ENCODE data around the gene HAUS3. TPM values are rescaled to one million over a fixed set of nuclear protein-coding genes. Genes with fewer than 3 reads are reported as not detected.

The HAUS3 gene
- total RNA-seq (14.3 TPM), polyA plus RNA-seq (26.6 TPM)
- long read RNA-seq, donor 1: 0 reads
- long read RNA-seq, donor 2: 0 reads
- long read RNA-seq, donor 3, partial matches to known transcripts: 11 of 12 reads
- long read RNA-seq, donor 3, other reads (novel, unspliced or antisense): 0 of 12 reads
- long read RNA-seq, donor 4: 0 reads
- long read RNA-seq, donor 5, partial matches to known transcripts: 6 of 7 reads
- long read RNA-seq, donor 5, other reads (novel, unspliced or antisense): 0 of 7 reads
- long read RNA-seq, donor 6, partial matches to known transcripts: 0 of 1 reads
- long read RNA-seq, donor 6, other reads (novel, unspliced or antisense): 0 of 1 reads
- long read RNA-seq, donor 7, full-length matches to known transcripts: 2 of 8 reads
- long read RNA-seq, donor 7, partial matches to known transcripts: 6 of 8 reads
- long read RNA-seq, donor 7, other reads (novel, unspliced or antisense): 0 of 8 reads
- long read RNA-seq, donor 8, partial matches to known transcripts: 0 of 1 reads
- long read RNA-seq, donor 8, other reads (novel, unspliced or antisense): 0 of 1 reads
- long read RNA-seq, donor 9, full-length matches to known transcripts: 2 of 2 reads
- long read RNA-seq, donor 9, partial matches to known transcripts: 0 of 2 reads
- long read RNA-seq, donor 9, other reads (novel, unspliced or antisense): 0 of 2 reads
- long read RNA-seq, donor 10, full-length matches to known transcripts: 2 of 2 reads
- long read RNA-seq, donor 10, partial matches to known transcripts: 0 of 2 reads
- long read RNA-seq, donor 10, other reads (novel, unspliced or antisense): 0 of 2 reads

DNA sequence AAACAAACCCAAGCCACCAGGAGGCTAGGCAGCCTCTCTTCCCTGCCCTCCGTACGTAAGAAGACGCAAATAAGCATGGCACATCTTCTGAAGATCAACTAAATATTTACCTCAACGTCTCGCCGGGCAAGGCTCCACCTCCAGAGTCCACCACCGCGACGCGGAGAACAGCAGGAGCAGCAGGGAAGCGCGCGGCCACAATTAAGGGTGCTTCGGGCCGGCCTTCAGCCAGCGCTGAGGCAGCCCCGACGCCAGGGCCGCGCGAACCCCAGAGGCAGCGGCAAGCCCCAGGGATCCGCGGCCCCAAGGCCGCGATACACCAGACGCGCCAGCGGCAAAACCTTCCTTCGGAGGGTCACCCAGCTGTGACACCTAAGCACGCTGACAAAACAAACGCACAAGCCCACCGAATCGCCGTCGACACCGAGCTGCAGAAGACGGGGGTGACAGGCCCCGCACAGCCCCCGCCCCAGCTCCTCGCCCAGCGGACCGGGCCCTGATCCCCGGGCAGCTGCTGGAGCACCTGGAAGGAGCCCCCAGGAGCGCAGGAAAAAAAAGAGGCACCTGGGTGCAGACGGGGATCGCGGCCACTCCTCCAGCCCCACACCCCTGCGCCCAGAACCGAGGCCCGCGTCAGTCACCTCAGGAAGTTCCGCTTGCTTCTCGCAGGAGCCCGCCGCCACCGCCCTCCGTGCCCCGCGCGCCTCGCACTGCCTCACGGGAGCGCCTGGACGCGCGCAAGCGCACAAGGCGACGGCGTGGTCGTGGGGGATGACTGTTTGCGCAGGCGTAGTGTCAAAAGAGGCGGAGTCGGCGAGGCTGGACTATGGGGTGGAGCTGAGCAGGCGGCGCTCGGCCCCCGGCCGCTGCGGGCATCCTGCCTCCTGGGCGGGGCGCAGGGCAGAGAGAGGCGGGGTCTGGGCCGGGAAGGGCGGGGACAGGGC is at the start of gene HAUS3, which contains the start of gene POLN:
TSS of gene HAUS3 (minus strand) at position 712 of the 944 bp plus-strand sequence. CDS start 1,175 bp downstream, outside the sequence.
TSS of gene POLN (minus strand) at position 712 of the 944 bp plus-strand sequence. CDS start 12,890 bp downstream, outside the sequence.
- under 1% methylated on average over 88 of the region's 88 CpGs for WGBS
- peak within 1 kb of the TSS; percentile 44 to 79 for H3K27ac ChIP-seq (ENCODE audit: low read depth in 1 of 2, low read length in 1 of 2)
- H3K9me3 ChIP-seq (ENCODE audit: control insufficient read depth in 2 of 2, insufficient read depth in 1 of 2, low read length in 1 of 2): peaks cover 0 to 3% of the 10 kb centered on the region in 2 donors
- peak within 1 kb of the TSS; percentile 62 to 91 for H3K4me3 ChIP-seq (ENCODE audit: low read length in 2 of 2)
- H3K4me1 ChIP-seq (ENCODE audit: control insufficient read depth in 2 of 2, insufficient read depth in 2 of 2, low read length in 2 of 2): peaks cover 12 to 13% of the 10 kb centered on the region in 2 donors
- peak; percentile 92 to 99 (median 98) for DNase-seq (ENCODE audit: low read depth in 6 of 9, low spot score in 9 of 9)
- H3K27me3 ChIP-seq (ENCODE audit: control insufficient read depth in 2 of 2, insufficient read depth in 1 of 2, low read length in 1 of 2): no peaks in the 10 kb centered on the region
- H3K36me3 ChIP-seq (ENCODE audit: control insufficient read depth in 2 of 2, insufficient read depth in 2 of 2, low read length in 1 of 2): peaks cover 4 to 7% of the 10 kb centered on the region in 2 donors

DNA sequence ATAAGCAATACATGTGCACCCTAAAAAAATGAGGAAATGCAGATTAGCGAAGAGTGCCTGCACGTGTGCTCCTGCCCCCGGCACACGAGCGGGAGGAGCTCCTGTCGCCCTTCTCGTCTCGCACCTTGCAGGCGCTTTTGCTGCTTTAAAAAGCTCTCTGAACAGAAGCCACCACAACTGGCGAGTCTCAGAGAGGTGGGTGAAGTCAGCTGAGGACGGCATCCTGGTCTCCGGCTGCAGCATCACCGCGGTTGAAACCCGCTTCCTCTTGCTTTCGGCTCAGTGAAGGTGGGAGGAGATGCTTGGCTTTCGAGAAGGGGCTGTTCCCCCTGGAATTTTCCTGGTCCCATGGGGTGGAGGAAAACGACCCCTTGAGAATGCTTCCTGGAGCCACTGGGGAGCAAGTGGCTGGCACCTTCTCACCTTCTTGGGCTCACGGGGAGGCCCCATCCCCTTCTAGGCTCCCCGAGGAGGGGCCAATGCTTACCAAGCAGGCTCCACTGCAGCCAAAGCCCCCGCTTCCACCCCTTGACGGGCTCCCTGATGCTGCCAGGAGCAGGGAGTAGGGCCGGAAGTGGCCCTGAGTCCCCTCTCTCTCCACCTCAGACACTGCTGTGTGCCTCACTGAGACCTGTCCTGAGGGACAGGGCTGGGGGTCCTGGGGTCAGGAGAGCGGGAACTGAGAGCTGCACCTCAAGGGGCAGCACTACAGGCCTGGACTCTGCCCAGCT is 49.2 kb upstream of the HAUS3 start:
- Histone ChIP-seq H3K4me3 (ENCODE audit: low read length in 2 of 2) (peak overlapping the region; percentile 8 to 26), H3K4me1 (ENCODE audit: control insufficient read depth in 2 of 2, insufficient read depth in 2 of 2, low read length in 2 of 2) (peaks cover 40 to 73% of the 10 kb centered on the region in 2 donors), H3K27ac (ENCODE audit: low read depth in 1 of 2, low read length in 1 of 2) (peak overlapping the region; percentile 91 to 95), H3K36me3 (ENCODE audit: control insufficient read depth in 2 of 2, insufficient read depth in 2 of 2, low read length in 1 of 2) (no peaks in the 10 kb centered on the region), H3K9me3 (ENCODE audit: control insufficient read depth in 2 of 2, insufficient read depth in 1 of 2, low read length in 1 of 2) (peaks cover 0 to 3% of the 10 kb centered on the region in 2 donors), H3K27me3 (ENCODE audit: control insufficient read depth in 2 of 2, insufficient read depth in 1 of 2, low read length in 1 of 2) (no peaks in the 10 kb centered on the region)
- WGBS: 9% methylated on average over 24 of the region's 24 CpGs
- DNase-seq (ENCODE audit: low read depth in 6 of 9, low spot score in 9 of 9): peak; percentile 70 to 94 (median 79)

DNA sequence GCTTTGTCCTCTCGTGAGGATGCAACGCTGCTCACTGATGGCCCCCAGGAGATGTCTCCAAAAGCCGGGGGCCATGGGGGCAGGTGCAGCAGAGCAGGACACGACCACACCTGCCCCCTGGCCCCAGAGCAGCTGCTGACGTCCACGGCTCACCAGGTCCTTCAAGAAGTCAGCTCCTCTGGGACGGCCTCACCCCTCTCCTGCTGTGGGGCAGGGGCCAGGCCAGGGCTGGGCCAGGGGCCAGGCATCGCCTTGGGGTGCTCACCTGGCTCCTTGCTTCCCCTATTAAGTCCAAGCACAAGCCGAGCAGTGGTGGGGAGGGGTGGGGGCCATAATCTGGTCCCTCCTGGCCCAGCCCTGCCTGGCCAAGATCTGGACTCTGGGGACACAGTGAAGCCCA is 48.6 kb upstream of the HAUS3 start:
- Histone ChIP-seq H3K4me1 (ENCODE audit: control insufficient read depth in 2 of 2, insufficient read depth in 2 of 2, low read length in 2 of 2) (peaks cover 33 to 73% of the 10 kb centered on the region in 2 donors), H3K9me3 (ENCODE audit: control insufficient read depth in 2 of 2, insufficient read depth in 1 of 2, low read length in 1 of 2) (peaks cover 0 to 3% of the 10 kb centered on the region in 2 donors), H3K4me3 (ENCODE audit: low read length in 2 of 2) (no peak overlapping the region), H3K36me3 (ENCODE audit: control insufficient read depth in 2 of 2, insufficient read depth in 2 of 2, low read length in 1 of 2) (no peaks in the 10 kb centered on the region), H3K27me3 (ENCODE audit: control insufficient read depth in 2 of 2, insufficient read depth in 1 of 2, low read length in 1 of 2) (no peaks in the 10 kb centered on the region), H3K27ac (ENCODE audit: low read depth in 1 of 2, low read length in 1 of 2) (peak overlapping the region; percentile 91 to 95)
- DNase-seq (ENCODE audit: low read depth in 6 of 9, low spot score in 9 of 9): no peak
- WGBS: 87% methylated on average over 9 of the region's 9 CpGs

- DNase-seq (ENCODE audit: low read depth in 6 of 9, low spot score in 9 of 9): no peak
Measured at GRCh38 chr4:2289955-2290333, 48.0 kb upstream of the HAUS3 start.

DNA sequence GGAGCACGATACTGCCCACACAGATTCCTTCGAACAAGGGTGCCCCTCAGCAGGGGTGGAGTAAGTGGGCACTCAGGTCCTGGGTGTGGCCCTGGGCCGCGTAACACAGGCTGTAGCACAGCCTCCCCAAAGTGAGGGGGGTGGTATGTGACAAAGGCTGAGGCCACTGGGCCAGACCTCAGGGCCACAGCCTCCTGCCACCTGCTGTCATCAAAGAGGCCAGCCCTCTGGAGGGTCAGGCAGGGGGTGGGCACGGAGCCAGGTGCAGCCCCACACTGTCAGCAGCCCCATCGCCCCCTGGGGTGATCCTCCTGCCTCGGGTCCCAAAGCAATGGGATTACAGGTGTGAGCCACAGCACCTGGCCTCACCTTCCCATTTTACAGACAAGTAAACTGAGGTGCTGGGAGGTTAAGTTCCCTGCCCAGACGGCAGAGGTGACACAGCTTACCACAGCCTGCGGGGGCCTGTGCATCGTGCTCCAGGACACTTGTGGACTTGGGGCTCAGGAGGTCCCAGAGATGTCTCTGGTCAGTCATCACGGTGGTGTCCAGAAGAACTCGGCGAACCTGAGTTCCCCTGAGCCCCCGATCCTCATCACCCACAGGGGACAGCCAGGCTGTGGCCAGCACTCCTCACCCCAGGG is 47.5 kb upstream of the HAUS3 start:
- no peak for DNase-seq (ENCODE audit: low read depth in 6 of 9, low spot score in 9 of 9)
- no peak overlapping the region for H3K4me3 ChIP-seq (ENCODE audit: low read length in 2 of 2)
- 96% methylated on average over 14 of the region's 14 CpGs for WGBS
- peak overlapping the region in 1 of 2 donors; percentile 91 for H3K27ac ChIP-seq (ENCODE audit: low read depth in 1 of 2, low read length in 1 of 2)
- H3K27me3 ChIP-seq (ENCODE audit: control insufficient read depth in 2 of 2, insufficient read depth in 1 of 2, low read length in 1 of 2): no peaks in the 10 kb centered on the region
- H3K9me3 ChIP-seq (ENCODE audit: control insufficient read depth in 2 of 2, insufficient read depth in 1 of 2, low read length in 1 of 2): peaks cover 0 to 3% of the 10 kb centered on the region in 2 donors
- H3K36me3 ChIP-seq (ENCODE audit: control insufficient read depth in 2 of 2, insufficient read depth in 2 of 2, low read length in 1 of 2): no peaks in the 10 kb centered on the region
- peaks cover 36 to 75% of the 10 kb centered on the region in 2 donors for H3K4me1 ChIP-seq (ENCODE audit: control insufficient read depth in 2 of 2, insufficient read depth in 2 of 2, low read length in 2 of 2)

More at GRCh38 chr4:2289955-2290333, 48.0 kb upstream of the HAUS3 start:
- H3K27me3 ChIP-seq (ENCODE audit: control insufficient read depth in 2 of 2, insufficient read depth in 1 of 2, low read length in 1 of 2): no peaks in the 10 kb centered on the region
- peak overlapping the region; percentile 91 to 95 for H3K27ac ChIP-seq (ENCODE audit: low read depth in 1 of 2, low read length in 1 of 2)
- 96% methylated on average over 11 of the region's 11 CpGs for WGBS
- H3K4me3 ChIP-seq (ENCODE audit: low read length in 2 of 2): no peak overlapping the region
- peaks cover 0 to 3% of the 10 kb centered on the region in 2 donors for H3K9me3 ChIP-seq (ENCODE audit: control insufficient read depth in 2 of 2, insufficient read depth in 1 of 2, low read length in 1 of 2)
- H3K36me3 ChIP-seq (ENCODE audit: control insufficient read depth in 2 of 2, insufficient read depth in 2 of 2, low read length in 1 of 2): no peaks in the 10 kb centered on the region
- peaks cover 33 to 73% of the 10 kb centered on the region in 2 donors for H3K4me1 ChIP-seq (ENCODE audit: control insufficient read depth in 2 of 2, insufficient read depth in 2 of 2, low read length in 2 of 2)

- no peaks in the 10 kb centered on the region for H3K27me3 ChIP-seq (ENCODE audit: control insufficient read depth in 2 of 2, insufficient read depth in 1 of 2, low read length in 1 of 2)
- no peak overlapping the region for H3K27ac ChIP-seq (ENCODE audit: low read depth in 1 of 2, low read length in 1 of 2)
- no peaks in the 10 kb centered on the region for H3K36me3 ChIP-seq (ENCODE audit: control insufficient read depth in 2 of 2, insufficient read depth in 2 of 2, low read length in 1 of 2)
- 95% methylated on average over 10 of the region's 10 CpGs for WGBS
- no peak for DNase-seq (ENCODE audit: low read depth in 6 of 9, low spot score in 9 of 9)
- no peak overlapping the region for H3K4me3 ChIP-seq (ENCODE audit: low read length in 2 of 2)
- peaks cover 0 to 3% of the 10 kb centered on the region in 2 donors for H3K9me3 ChIP-seq (ENCODE audit: control insufficient read depth in 2 of 2, insufficient read depth in 1 of 2, low read length in 1 of 2)
- H3K4me1 ChIP-seq (ENCODE audit: control insufficient read depth in 2 of 2, insufficient read depth in 2 of 2, low read length in 2 of 2): peaks cover 41 to 86% of the 10 kb centered on the region in 2 donors
Measured at GRCh38 chr4:2288051-2288541, 46.2 kb upstream of the HAUS3 start.

- no peak overlapping the region for H3K27ac ChIP-seq (ENCODE audit: low read depth in 1 of 2, low read length in 1 of 2)
- H3K4me1 ChIP-seq (ENCODE audit: control insufficient read depth in 2 of 2, insufficient read depth in 2 of 2, low read length in 2 of 2): peaks cover 44 to 89% of the 10 kb centered on the region in 2 donors
- no peaks in the 10 kb centered on the region for H3K27me3 ChIP-seq (ENCODE audit: control insufficient read depth in 2 of 2, insufficient read depth in 1 of 2, low read length in 1 of 2)
- H3K9me3 ChIP-seq (ENCODE audit: control insufficient read depth in 2 of 2, insufficient read depth in 1 of 2, low read length in 1 of 2): peaks cover 0 to 3% of the 10 kb centered on the region in 2 donors
- H3K36me3 ChIP-seq (ENCODE audit: control insufficient read depth in 2 of 2, insufficient read depth in 2 of 2, low read length in 1 of 2): no peaks in the 10 kb centered on the region
- no peak for DNase-seq (ENCODE audit: low read depth in 6 of 9, low spot score in 9 of 9)
- WGBS: 97% methylated on average over 9 of the region's 9 CpGs
- no peak overlapping the region for H3K4me3 ChIP-seq (ENCODE audit: low read length in 2 of 2)
Measured at GRCh38 chr4:2287594-2287915, 45.6 kb upstream of the HAUS3 start.
